Stimulated activated memory B cell treated with anti-CD40 and anti-IgM and Interleukin-4, amounts not matched to agents 10 μg/mL and 1 μg/mL and 100 μg/mL, for 72 hours (primary cell): ENCODE measurements around the gene AOC2.
"Not testable (repeated sequence)": the region's sequence is repeated elsewhere in the genome, so short reads cannot be mapped to it uniquely, and the experiment has no call there.

Experiments
- ATAC-seq: fragments of 150-1000 bp; cut with Tn5 transposase; 2 replicates; pipeline ENCODE4 v1.10.0; 2021
- H3K27ac Mint-ChIP-seq: one replicate; pipeline ENCODE4 v1.8.0; 2022; ENCODE audit warnings: mild to moderate bottlenecking, mixed read lengths
- H3K27me3 Mint-ChIP-seq: one replicate; pipeline ENCODE4 v1.8.0; 2022; ENCODE audit warnings: mixed read lengths
- H3K36me3 Mint-ChIP-seq: one replicate; pipeline ENCODE4 v1.8.0; 2022; ENCODE audit warnings: mixed read lengths
- H3K4me1 Mint-ChIP-seq: one replicate; pipeline ENCODE4 v1.8.0; 2022; ENCODE audit warnings: mixed read lengths
- H3K4me3 Mint-ChIP-seq: one replicate; pipeline ENCODE4 v1.8.0; 2022; ENCODE audit warnings: mild to moderate bottlenecking, moderate library complexity, mixed read lengths
- H3K9me3 Mint-ChIP-seq: one replicate; pipeline ENCODE4 v1.8.0; 2022; ENCODE audit warnings: mixed read lengths

The AOC2 gene

GRCh38 chr17:42857389-42857788 lies 13.0 kb downstream of the AOC2 start:
- Mint-ChIP-seq H3K27ac (no peak overlapping the region), H3K27me3 (peaks cover 11% of the 10 kb centered on the region), H3K36me3 (peaks cover 11% of the 10 kb centered on the region), H3K9me3 (no peaks in the 10 kb centered on the region), H3K4me1 (no peaks in the 10 kb centered on the region), H3K4me3 (no peak overlapping the region)
- no peak for ATAC-seq

- ATAC-seq, result no peak
Observed at GRCh38 chr17:42865638-42866094, 21.3 kb downstream of the AOC2 start.

GRCh38 chr17:42866216-42866615 lies 21.8 kb downstream of the AOC2 start:
- peaks cover 3% of the 10 kb centered on the region for H3K9me3 Mint-ChIP-seq
- H3K4me1 Mint-ChIP-seq, result no peaks in the 10 kb centered on the region
- no peak overlapping the region for H3K27ac Mint-ChIP-seq
- no peak overlapping the region for H3K4me3 Mint-ChIP-seq
- no peaks in the 10 kb centered on the region for H3K36me3 Mint-ChIP-seq
- no peak for ATAC-seq
- H3K27me3 Mint-ChIP-seq, result peaks cover 41% of the 10 kb centered on the region

More at GRCh38 chr17:42865638-42866094, 21.3 kb downstream of the AOC2 start:
- Mint-ChIP-seq H3K4me1 (no peaks in the 10 kb centered on the region), H3K36me3 (no peaks in the 10 kb centered on the region), H3K27me3 (peaks cover 39% of the 10 kb centered on the region), H3K4me3 (no peak overlapping the region), H3K9me3 (peaks cover 3% of the 10 kb centered on the region), H3K27ac (no peak overlapping the region)

DNA sequence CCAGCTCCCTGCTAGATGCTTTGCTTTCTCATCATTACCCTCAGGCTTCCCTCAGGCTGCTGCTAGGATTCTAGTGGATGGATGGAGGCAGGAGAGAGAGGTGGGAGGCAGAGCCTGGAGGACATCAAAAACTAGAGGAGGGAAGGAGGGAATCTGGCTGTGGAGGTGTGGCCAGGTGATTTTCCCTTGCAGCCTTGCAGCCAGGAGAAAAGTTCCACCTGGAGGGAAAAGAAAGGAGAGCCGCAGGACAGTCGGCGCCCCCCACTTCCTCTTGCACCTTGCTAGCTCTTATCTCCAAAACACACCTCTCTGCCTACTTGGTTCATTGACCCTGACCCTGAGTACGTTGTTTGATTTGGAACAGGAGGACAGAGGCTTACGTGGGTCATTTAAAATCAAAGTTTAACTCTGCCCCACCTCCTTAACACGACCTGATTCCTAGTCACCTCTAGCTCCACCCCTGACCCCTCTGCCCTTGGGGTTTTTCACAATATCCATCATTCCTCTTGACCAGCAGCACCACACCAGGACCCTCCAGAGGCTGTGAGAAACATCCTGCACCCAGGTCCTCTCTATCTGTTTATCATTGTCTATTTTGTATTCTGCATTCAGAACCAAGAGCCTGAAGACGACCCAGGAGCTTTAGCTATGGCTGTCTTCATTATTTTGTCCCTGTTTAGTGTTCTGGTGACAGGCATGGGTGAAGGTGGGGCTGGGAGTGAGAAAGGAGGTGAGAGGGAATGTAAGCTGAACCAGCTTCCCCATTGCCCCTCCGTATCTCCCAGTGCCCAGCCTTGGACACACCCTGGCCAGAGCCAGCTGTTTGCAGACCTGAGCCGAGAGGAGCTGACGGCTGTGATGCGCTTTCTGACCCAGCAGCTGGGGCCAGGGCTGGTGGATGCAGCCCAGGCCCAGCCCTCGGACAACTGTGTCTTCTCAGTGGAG lies 22.5 kb downstream of the AOC2 start:
- Mint-ChIP-seq H3K36me3 (no peaks in the 10 kb centered on the region), H3K27me3 (peaks cover 48% of the 10 kb centered on the region), H3K4me3 (no peak overlapping the region), H3K27ac (no peak overlapping the region), H3K4me1 (no peaks in the 10 kb centered on the region), H3K9me3 (peaks cover 3% of the 10 kb centered on the region)
- no peak for ATAC-seq

GRCh38 chr17:42867694-42868261 lies 23.4 kb downstream of the AOC2 start:
- H3K4me3 Mint-ChIP-seq, H3K9me3 Mint-ChIP-seq, H3K27ac Mint-ChIP-seq, ATAC-seq, H3K4me1 Mint-ChIP-seq, H3K36me3 Mint-ChIP-seq: not testable (repeated sequence)
- peaks cover 52% of the 10 kb centered on the region for H3K27me3 Mint-ChIP-seq

DNA sequence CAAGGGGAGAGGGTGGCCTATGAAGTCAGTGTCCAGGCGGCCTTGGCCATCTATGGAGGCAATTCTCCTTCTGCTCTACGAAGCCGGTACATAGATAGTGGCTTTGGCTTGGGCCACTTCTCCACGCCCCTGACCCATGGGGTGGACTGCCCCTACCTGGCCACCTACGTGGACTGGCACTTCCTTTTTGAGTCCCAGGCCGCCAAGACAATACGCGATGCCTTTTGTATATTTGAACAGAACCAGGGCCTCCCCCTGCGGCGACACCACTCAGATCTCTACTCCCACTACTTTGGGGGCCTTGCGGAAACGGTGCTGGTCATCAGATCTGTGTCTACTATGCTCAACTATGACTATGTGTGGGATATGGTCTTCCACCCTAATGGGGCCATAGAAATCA lies 24.0 kb downstream of the AOC2 start:
- H3K27ac Mint-ChIP-seq, result no peak overlapping the region
- no peaks in the 10 kb centered on the region for H3K36me3 Mint-ChIP-seq
- no peak overlapping the region for H3K4me3 Mint-ChIP-seq
- peaks cover 3% of the 10 kb centered on the region for H3K9me3 Mint-ChIP-seq
- H3K27me3 Mint-ChIP-seq, result peaks cover 55% of the 10 kb centered on the region
- H3K4me1 Mint-ChIP-seq, result no peaks in the 10 kb centered on the region
- no peak for ATAC-seq

DNA sequence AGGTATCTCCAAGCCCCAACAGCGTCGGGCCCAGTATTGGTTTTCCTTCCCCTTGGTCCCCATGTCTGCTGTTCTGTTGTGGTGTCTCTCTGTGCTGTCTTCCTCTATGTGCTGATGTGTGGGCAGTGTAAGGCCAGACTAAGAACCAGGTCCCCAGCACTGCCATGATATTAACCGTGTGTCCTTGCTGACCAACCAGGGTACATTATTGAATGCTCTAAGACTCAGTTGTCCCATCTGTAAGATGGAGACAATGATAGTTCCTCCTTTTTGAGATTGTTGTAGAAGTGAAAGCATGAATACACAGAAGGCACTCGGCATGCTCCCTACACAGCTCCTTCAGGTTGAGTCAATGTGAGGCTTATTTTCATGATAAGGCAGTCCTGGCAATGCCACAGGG lies 27.3 kb downstream of the AOC2 start:
- H3K4me1 Mint-ChIP-seq, result no peaks in the 10 kb centered on the region
- H3K4me3 Mint-ChIP-seq, result no peak overlapping the region
- no peak overlapping the region for H3K27ac Mint-ChIP-seq
- peaks cover 48% of the 10 kb centered on the region for H3K27me3 Mint-ChIP-seq
- ATAC-seq, result no peak
- H3K9me3 Mint-ChIP-seq, result peaks cover 3% of the 10 kb centered on the region
- H3K36me3 Mint-ChIP-seq, result no peaks in the 10 kb centered on the region

DNA sequence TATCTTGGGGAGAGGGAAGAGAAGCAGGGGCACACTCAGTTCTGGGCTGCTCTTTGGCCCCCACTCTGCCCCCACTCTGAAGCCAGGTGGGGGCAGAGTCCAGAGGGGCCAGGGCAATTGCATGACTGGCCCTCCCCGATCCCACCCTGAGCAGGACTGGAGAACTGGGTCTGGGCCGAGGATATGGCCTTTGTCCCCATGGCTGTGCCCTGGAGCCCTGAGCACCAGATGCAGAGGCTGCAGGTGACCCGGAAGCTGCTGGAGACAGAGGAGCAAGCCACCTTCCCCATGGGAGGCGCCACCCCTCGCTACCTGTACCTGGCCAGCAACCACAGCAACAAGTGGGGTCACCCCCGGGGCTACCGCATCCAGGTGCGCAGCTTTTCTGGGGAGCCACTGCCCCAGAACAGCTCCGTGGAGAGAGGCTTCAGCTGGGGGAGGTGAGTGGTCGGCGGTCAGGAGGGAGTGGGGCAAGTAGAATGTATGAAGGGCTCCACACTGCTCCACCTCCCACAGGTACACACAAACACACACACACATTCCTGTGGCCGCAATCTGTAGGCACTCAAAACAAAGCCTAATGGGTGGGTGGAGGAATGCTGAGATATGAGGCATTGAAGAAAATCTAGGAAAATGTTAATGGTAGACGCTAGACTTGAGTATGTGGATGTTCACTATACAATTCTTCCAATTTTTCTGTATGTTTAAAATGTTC lies 28.0 kb downstream of the AOC2 start:
- no peak for ATAC-seq
- Mint-ChIP-seq H3K4me3 (no peak overlapping the region), H3K9me3 (peaks cover 3% of the 10 kb centered on the region), H3K36me3 (no peaks in the 10 kb centered on the region), H3K27me3 (peaks cover 52% of the 10 kb centered on the region), H3K4me1 (no peaks in the 10 kb centered on the region), H3K27ac (no peak overlapping the region)

DNA sequence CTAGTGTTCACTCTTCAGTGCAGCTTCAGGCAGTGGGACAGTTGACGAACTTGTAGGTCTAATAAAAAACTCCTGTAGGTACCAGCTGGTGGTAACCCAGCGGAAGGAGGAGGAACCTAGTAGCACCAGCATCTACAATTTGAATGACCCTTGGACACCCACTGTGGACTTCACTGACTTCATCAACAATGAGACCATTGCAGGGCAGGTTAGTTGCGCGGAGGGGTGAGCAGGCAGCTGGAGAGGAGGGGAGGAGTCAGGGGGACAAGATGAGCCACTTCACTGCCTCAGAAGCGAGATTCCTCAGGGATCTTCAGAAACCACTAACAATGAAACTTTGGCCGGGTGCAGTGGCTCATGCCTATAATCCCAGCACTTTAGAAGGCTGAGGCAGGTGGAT lies 28.9 kb downstream of the AOC2 start:
- H3K27me3 Mint-ChIP-seq, result peaks cover 61% of the 10 kb centered on the region
- no peaks in the 10 kb centered on the region for H3K36me3 Mint-ChIP-seq
- H3K4me3 Mint-ChIP-seq, result no peak overlapping the region
- ATAC-seq, result no peak
- H3K4me1 Mint-ChIP-seq, result no peaks in the 10 kb centered on the region
- peaks cover 3% of the 10 kb centered on the region for H3K9me3 Mint-ChIP-seq
- no peak overlapping the region for H3K27ac Mint-ChIP-seq

- H3K27me3 Mint-ChIP-seq, result peaks cover 69% of the 10 kb centered on the region
- H3K4me1 Mint-ChIP-seq, H3K9me3 Mint-ChIP-seq, H3K4me3 Mint-ChIP-seq, H3K36me3 Mint-ChIP-seq, H3K27ac Mint-ChIP-seq: not testable (repeated sequence)
- peak; percentile 16 for ATAC-seq
Observed at GRCh38 chr17:42873932-42874695, 29.7 kb downstream of the AOC2 start.

GRCh38 chr17:42877037-42877436 lies 32.7 kb downstream of the AOC2 start:
- Mint-ChIP-seq H3K27ac (no peak overlapping the region), H3K4me1 (no peaks in the 10 kb centered on the region), H3K27me3 (peaks cover 76% of the 10 kb centered on the region), H3K9me3 (no peaks in the 10 kb centered on the region), H3K4me3 (no peak overlapping the region), H3K36me3 (no peaks in the 10 kb centered on the region)
- no peak for ATAC-seq

- H3K9me3 Mint-ChIP-seq, result no peaks in the 10 kb centered on the region
Observed at GRCh38 chr17:42878123-42878880, 33.9 kb downstream of the AOC2 start.

GRCh38 chr17:42878924-42879595 lies 34.7 kb downstream of the AOC2 start:
- H3K27me3 Mint-ChIP-seq, result peaks cover 62% of the 10 kb centered on the region
- no peaks in the 10 kb centered on the region for H3K36me3 Mint-ChIP-seq
- no peak overlapping the region for H3K4me3 Mint-ChIP-seq
- no peak overlapping the region for H3K27ac Mint-ChIP-seq
- no peaks in the 10 kb centered on the region for H3K4me1 Mint-ChIP-seq
- H3K9me3 Mint-ChIP-seq, result no peaks in the 10 kb centered on the region
- no peak for ATAC-seq

More at GRCh38 chr17:42878123-42878880, 33.9 kb downstream of the AOC2 start:
- Mint-ChIP-seq H3K36me3 (no peaks in the 10 kb centered on the region), H3K27ac (no peak overlapping the region), H3K4me1 (no peaks in the 10 kb centered on the region), H3K4me3 (no peak overlapping the region), H3K27me3 (peaks cover 68% of the 10 kb centered on the region)
- ATAC-seq, result no peak

- no peak overlapping the region for H3K27ac Mint-ChIP-seq
- H3K4me3 Mint-ChIP-seq, result no peak overlapping the region
- no peaks in the 10 kb centered on the region for H3K36me3 Mint-ChIP-seq
- H3K9me3 Mint-ChIP-seq, result no peaks in the 10 kb centered on the region
- H3K27me3 Mint-ChIP-seq, result peaks cover 57% of the 10 kb centered on the region
- no peak for ATAC-seq
- H3K4me1 Mint-ChIP-seq, result no peaks in the 10 kb centered on the region
Observed at GRCh38 chr17:42879596-42879985, 35.2 kb downstream of the AOC2 start.
